Activated CD4-positive, alpha-beta T cell treated with anti-CD3 and anti-CD28 coated beads for 36 hours (primary cell): ENCODE data around the gene BAD. TPM values are rescaled to one million over a fixed set of nuclear protein-coding genes. Genes with fewer than 3 reads are reported as not detected.

Experiments used
- ATAC-seq: fragments of 200-7000 bp; cut with Tn5 transposase; one replicate; pipeline ENCODE4 v1.10.0; 2021; ENCODE audit warnings: mild to moderate bottlenecking, moderate library complexity
- CTCF ChIA-PET: fragments of 350-600 bp; sonication (Branson Sonifier 250); formaldehyde crosslinking; loops from one replicate; lab custom pipeline; 2021; ENCODE audit warnings: antibody characterized with exemption; lab: Charles Lee
- POLR2A ChIA-PET: fragments of 350-600 bp; sonication (Branson Sonifier 250); formaldehyde crosslinking; loops from one replicate; lab custom pipeline; 2021; ENCODE audit warnings: antibody characterized with exemption, inconsistent platforms; lab: Charles Lee
- DNase-seq: peaks from one replicate; pipeline ENCODE4 v3.0.0-alpha.2; 2020
- H3K27ac Mint-ChIP-seq: one replicate; pipeline ENCODE4 v1.8.0; 2021; ENCODE audit warnings: mixed read lengths
- H3K27me3 Mint-ChIP-seq: one replicate; pipeline ENCODE4 v1.8.0; 2021; ENCODE audit warnings: mixed read lengths
- H3K36me3 Mint-ChIP-seq: one replicate; pipeline ENCODE4 v1.8.0; 2021; ENCODE audit warnings: low read depth, mixed read lengths
- H3K4me1 Mint-ChIP-seq: one replicate; pipeline ENCODE4 v1.8.0; 2021; ENCODE audit warnings: mixed read lengths
- H3K4me3 Mint-ChIP-seq: one replicate; pipeline ENCODE4 v1.8.0; 2021; ENCODE audit warnings: mild to moderate bottlenecking, moderate library complexity, mixed read lengths
- H3K9me3 Mint-ChIP-seq: one replicate; pipeline ENCODE4 v1.8.0; 2021; ENCODE audit warnings: low read depth, mixed read lengths
- intact Hi-C, 2 experiments: fragments of 100-400 bp; cut with DNase I in 1 of 2; cut with micrococcal nuclease in 1 of 2; formaldehyde crosslinking; loops; one replicate each; pipeline versions ENCODE4 v1.14.2 to v1.15.1; 2022 to 2024; cut with DNase I, micrococcal nuclease
- total RNA-seq, 2 experiments: library from RNA; stranded (reverse); gene quantifications; one replicate each; pipeline ENCODE4 v1.2.3, GENCODE V29; 2021

BAD gene
- total RNA-seq, 2 experiments from 2014 or later, result 21.3 to 22.9 TPM

DNA sequence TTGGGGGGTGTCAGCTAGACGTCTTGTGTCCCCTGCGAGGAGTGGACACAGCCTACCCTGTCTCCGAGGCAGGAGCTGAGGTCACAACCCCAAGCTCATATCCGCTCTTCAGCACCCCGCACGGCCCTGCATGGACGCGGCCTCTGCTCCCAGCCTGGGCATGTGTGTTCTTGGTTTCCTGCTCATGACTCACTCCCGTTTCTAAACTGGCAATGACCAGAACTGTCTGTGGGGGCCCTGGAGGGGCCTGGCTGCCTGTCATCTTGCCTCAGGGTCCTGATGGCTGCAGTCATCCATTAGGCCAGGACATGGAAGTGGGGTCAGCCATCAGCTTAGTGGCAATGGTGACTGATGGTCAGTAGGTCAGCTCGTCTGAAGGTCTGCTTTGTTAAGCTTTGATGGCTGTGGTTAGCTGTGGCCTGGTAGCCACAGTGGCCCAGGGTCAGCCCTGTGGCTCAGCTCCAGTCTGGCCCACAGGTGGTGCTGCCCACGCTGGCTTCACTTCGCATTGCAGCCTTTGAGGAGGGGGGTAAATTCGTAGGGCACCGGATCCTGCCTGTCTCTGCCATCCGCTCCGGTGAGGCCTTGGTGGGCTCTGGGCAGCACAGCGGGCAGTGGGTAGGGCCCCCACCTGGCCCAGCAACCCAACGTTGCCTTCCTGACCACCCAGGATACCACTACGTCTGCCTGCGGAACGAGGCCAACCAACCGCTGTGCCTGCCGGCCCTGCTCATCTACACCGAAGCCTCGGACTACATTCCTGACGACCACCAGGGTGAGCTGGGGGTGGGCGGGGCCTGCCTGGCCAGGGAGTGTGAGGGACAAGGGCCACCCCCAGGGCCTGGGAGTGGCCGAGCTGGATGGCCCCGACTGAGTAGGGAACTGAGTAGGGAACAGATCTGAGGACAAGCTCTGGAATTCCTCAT is 21.2 kb downstream of the BAD start:
- ATAC-seq, result no peak
- ChIA-PET CTCF (interaction anchor here (0.9 to 1.0 kb wide), 2 partner anchors 11 to 37 kb away, joined by 3 read pairs; no protein-coding TSS in a partner anchor), POLR2A (no interaction called here)
- intact Hi-C loops, result no loop called here
- H3K36me3 Mint-ChIP-seq, result peaks cover 7% of the 10 kb centered on the region
- no peaks in the 10 kb centered on the region for H3K27me3 Mint-ChIP-seq
- H3K9me3 Mint-ChIP-seq, result no peaks in the 10 kb centered on the region
- H3K4me3 Mint-ChIP-seq, result no peak overlapping the region
- DNase-seq, result no peak
- H3K4me1 Mint-ChIP-seq, result peaks cover 16% of the 10 kb centered on the region
- no peak overlapping the region for H3K27ac Mint-ChIP-seq

GRCh38 chr11:64262271-64263002 is 22.0 kb downstream of the BAD start:
- POLR2A ChIA-PET, result no interaction called here
- Mint-ChIP-seq H3K9me3 (no peaks in the 10 kb centered on the region), H3K4me1 (peaks cover 11% of the 10 kb centered on the region), H3K27ac (no peak overlapping the region), H3K36me3 (peaks cover 7% of the 10 kb centered on the region), H3K27me3 (no peaks in the 10 kb centered on the region), H3K4me3 (no peak overlapping the region)
- no peak for ATAC-seq
- intact Hi-C loops, result no loop called here
- CTCF ChIA-PET, result interaction anchor here (0.6 to 1.0 kb wide), 3 partner anchors 10 to 38 kb away, joined by 3 read pairs; no protein-coding TSS in a partner anchor
- DNase-seq, result no peak

- Mint-ChIP-seq H3K27ac (no peak overlapping the region), H3K36me3 (peaks cover 7% of the 10 kb centered on the region), H3K4me3 (no peak overlapping the region), H3K9me3 (no peaks in the 10 kb centered on the region), H3K4me1 (peaks cover 11% of the 10 kb centered on the region), H3K27me3 (no peaks in the 10 kb centered on the region)
- ChIA-PET CTCF (interaction anchor here (0.6 to 1.6 kb wide), 2 partner anchors 10 to 12 kb away, joined by 3 read pairs; no protein-coding TSS in a partner anchor), POLR2A (interaction anchor here (0.6 to 1.0 kb wide), 2 partner anchors 30 to 39 kb away, joined by 3 to 5 read pairs; no protein-coding TSS in a partner anchor)
- intact Hi-C loops, result no loop called here
- DNase-seq (no peak), ATAC-seq (no peak)
These were observed 22.8 kb downstream of the BAD start for GRCh38 chr11:64261556-64262080.

GRCh38 chr11:64260147-64260708 is 24.2 kb downstream of the BAD start:
- ChIA-PET CTCF (interaction anchor here (1.6 kb wide), 1 partner anchor 10 kb away, joined by 3 read pairs; no protein-coding TSS in a partner anchor), POLR2A (no interaction called here)

GRCh38 chr11:64259533-64260067 is 24.9 kb downstream of the BAD start:
- CTCF ChIA-PET, result no interaction called here
- Mint-ChIP-seq H3K4me3 (no peak overlapping the region), H3K4me1 (peaks cover 11% of the 10 kb centered on the region), H3K36me3 (peaks cover 7% of the 10 kb centered on the region), H3K9me3 (no peaks in the 10 kb centered on the region), H3K27ac (peak overlapping the region; percentile 40), H3K27me3 (no peaks in the 10 kb centered on the region)
- no peak for DNase-seq
- POLR2A ChIA-PET, result no interaction called here
- peak; percentile 50 for ATAC-seq
- intact Hi-C loops, result no loop called here

More at GRCh38 chr11:64260147-64260708, 24.2 kb downstream of the BAD start:
- Mint-ChIP-seq H3K4me1 (peaks cover 11% of the 10 kb centered on the region), H3K27me3 (no peaks in the 10 kb centered on the region), H3K9me3 (no peaks in the 10 kb centered on the region), H3K36me3 (peaks cover 7% of the 10 kb centered on the region), H3K27ac (no peak overlapping the region), H3K4me3 (no peak overlapping the region)
- DNase-seq (no peak), ATAC-seq (peak; percentile 43)
- intact Hi-C loops, result no loop called here

DNA sequence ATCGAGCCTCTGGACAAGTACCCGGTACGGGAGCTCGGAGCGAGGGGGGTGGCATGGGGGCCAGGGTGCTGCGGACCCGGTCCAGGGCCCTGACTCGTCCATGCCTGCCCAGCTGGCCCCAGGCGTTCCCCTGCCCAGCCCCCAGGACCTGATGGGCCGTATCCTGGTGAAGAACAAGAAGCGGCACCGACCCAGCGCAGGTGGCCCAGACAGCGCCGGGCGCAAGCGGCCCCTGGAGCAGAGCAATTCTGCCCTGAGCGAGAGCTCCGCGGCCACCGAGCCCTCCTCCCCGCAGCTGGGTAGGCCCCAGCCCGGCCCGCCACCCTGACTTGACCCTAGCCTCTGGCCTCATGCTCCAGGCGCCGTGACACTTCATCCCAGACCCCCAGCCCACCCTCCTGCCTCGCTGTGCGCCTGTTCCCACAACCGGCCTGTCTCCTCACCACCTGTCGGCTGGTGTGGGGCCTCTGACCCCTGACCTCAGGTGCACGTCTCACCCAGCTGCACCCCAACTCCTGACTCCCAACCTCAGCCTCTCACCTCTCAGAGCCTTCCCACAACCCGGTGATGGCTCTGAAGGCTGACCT is 25.4 kb downstream of the BAD start:
- no peaks in the 10 kb centered on the region for H3K27me3 Mint-ChIP-seq
- no peak overlapping the region for H3K4me3 Mint-ChIP-seq
- H3K9me3 Mint-ChIP-seq, result no peaks in the 10 kb centered on the region

DNA sequence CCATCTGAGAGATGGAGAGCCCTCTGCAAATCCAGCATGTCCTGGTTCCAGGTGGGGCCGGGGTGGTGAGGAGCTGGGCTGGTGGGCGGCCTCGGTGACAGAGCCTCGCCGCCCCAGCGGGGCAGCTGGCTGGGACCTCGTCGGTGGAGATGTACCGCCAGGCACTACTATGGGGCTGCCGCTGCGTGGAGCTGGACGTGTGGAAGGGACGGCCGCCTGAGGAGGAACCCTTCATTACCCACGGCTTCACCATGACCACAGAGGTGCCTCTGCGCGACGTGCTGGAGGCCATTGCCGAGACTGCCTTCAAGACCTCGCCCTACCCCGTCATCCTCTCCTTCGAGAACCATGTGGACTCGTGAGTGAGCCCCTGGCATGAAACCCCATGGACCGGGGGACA is 26.1 kb downstream of the BAD start:
- intact Hi-C loops, result no loop called here
- no peaks in the 10 kb centered on the region for H3K27me3 Mint-ChIP-seq
- no peaks in the 10 kb centered on the region for H3K9me3 Mint-ChIP-seq
- DNase-seq, result no peak
- ChIA-PET CTCF (interaction anchor here (0.6 to 0.7 kb wide), 2 partner anchors 17 to 83 kb away, joined by 3 to 4 read pairs; partner anchors contain the start of gene FKBP2), POLR2A (no interaction called here)
- ATAC-seq, result no peak
- no peak overlapping the region for H3K4me3 Mint-ChIP-seq
- H3K27ac Mint-ChIP-seq, result no peak overlapping the region
- H3K36me3 Mint-ChIP-seq, result peaks cover 7% of the 10 kb centered on the region
- H3K4me1 Mint-ChIP-seq, result peaks cover 11% of the 10 kb centered on the region

More for the DNA sequence above, 25.4 kb downstream of the BAD start:
- ChIA-PET CTCF (no interaction called here), POLR2A (no interaction called here)
- DNase-seq (no peak), ATAC-seq (no peak)
- H3K27ac Mint-ChIP-seq, result peak overlapping the region; percentile 40
- peaks cover 11% of the 10 kb centered on the region for H3K4me1 Mint-ChIP-seq
- intact Hi-C loops, result no loop called here
- peaks cover 7% of the 10 kb centered on the region for H3K36me3 Mint-ChIP-seq

DNA sequence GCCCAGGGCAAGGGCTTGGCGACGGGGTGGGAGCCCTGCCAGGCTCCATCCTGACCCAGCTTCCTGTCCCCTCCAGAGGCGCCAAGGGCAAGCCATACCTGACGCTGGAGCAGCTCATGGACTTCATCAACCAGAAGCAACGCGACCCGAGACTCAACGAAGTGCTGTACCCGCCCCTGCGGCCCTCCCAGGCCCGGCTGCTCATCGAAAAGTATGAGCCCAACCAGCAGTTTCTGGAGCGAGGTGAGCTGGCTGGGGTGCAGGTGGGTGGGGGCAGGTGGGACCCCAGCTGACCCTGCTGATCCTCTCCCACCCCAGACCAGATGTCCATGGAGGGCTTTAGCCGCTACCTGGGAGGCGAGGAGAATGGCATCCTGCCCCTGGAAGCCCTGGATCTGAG is 28.2 kb downstream of the BAD start:
- no peak for DNase-seq
- Mint-ChIP-seq H3K4me1 (peaks cover 17% of the 10 kb centered on the region), H3K27me3 (no peaks in the 10 kb centered on the region), H3K36me3 (peaks cover 6% of the 10 kb centered on the region), H3K9me3 (no peaks in the 10 kb centered on the region), H3K27ac (no peak overlapping the region), H3K4me3 (no peak overlapping the region)
- POLR2A ChIA-PET, result no interaction called here
- ATAC-seq, result no peak
- CTCF ChIA-PET, result interaction anchor here (1.1 to 1.6 kb wide), 3 partner anchors 11 to 48 kb away, joined by 3 read pairs; no protein-coding TSS in a partner anchor
- intact Hi-C loops, result no loop called here

GRCh38 chr11:64255135-64256128 is 29.0 kb downstream of the BAD start:
- no peaks in the 10 kb centered on the region for H3K27me3 Mint-ChIP-seq
- ATAC-seq, result no peak
- H3K36me3 Mint-ChIP-seq, result peaks cover 6% of the 10 kb centered on the region
- intact Hi-C loops, result no loop called here
- peaks cover 20% of the 10 kb centered on the region for H3K4me1 Mint-ChIP-seq
- H3K27ac Mint-ChIP-seq, result no peak overlapping the region
- DNase-seq, result no peak
- ChIA-PET POLR2A (interaction anchor here (1.0 kb wide), 1 partner anchor 66 kb away, joined by 5 read pairs; no protein-coding TSS in a partner anchor), CTCF (interaction anchor here (0.6 to 1.2 kb wide), 3 partner anchors 12 to 488 kb away, joined by 3 read pairs; no protein-coding TSS in a partner anchor)
- no peaks in the 10 kb centered on the region for H3K9me3 Mint-ChIP-seq
- H3K4me3 Mint-ChIP-seq, result no peak overlapping the region
